Measurements from ENCODE around the gene SLC6A9. TPM values are rescaled to one million over a fixed set of nuclear protein-coding genes. Genes with fewer than 3 reads are reported as not detected.

SLC6A9 gene
- total RNA-seq, 2 donors from 2014 or later = 4.6 to 5.6 TPM

DNA sequence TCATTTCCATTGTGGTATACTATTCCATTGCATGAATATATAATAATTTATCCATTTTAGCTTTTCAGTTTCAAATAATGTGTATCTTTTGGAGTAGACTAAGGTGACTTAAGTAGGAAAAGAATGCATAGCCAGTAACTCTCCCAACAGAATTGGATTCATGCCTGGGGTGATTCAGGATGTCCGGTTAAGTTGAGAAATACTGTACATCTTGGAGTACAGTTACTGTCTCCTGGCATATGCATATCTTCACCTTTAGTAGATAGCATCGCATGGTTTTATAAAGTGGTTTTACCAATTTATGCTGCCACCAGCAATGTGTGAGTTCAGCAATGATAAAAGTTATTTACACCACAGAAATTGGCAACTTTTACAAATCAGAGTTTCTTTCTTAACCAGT is 18.6 kb upstream of the SLC6A9 start:
- WGBS = 40% methylated on average over 2 of the region's 2 CpGs
- Histone ChIP-seq H3K36me3 (no peaks in the 10 kb centered on the region), H3K4me3 (no peak overlapping the region), H3K4me1 (replicated peaks) (no peaks in the 10 kb centered on the region), H3K9me3 (no peaks in the 10 kb centered on the region), H3K27me3 (replicated peaks; ENCODE audit: insufficient read depth) (no peaks in the 10 kb centered on the region), H3K27ac (no peak overlapping the region)
- no peak for DNase-seq (ENCODE audit: low spot score)
- no peak for TF ChIP-seq POLR2A (IDR thresholded peaks at IDR 0.05)
- TF ChIP-seq POLR2AphosphoS5 (IDR thresholded peaks at IDR 0.05) = no peak
- TF ChIP-seq, protein P1, sequence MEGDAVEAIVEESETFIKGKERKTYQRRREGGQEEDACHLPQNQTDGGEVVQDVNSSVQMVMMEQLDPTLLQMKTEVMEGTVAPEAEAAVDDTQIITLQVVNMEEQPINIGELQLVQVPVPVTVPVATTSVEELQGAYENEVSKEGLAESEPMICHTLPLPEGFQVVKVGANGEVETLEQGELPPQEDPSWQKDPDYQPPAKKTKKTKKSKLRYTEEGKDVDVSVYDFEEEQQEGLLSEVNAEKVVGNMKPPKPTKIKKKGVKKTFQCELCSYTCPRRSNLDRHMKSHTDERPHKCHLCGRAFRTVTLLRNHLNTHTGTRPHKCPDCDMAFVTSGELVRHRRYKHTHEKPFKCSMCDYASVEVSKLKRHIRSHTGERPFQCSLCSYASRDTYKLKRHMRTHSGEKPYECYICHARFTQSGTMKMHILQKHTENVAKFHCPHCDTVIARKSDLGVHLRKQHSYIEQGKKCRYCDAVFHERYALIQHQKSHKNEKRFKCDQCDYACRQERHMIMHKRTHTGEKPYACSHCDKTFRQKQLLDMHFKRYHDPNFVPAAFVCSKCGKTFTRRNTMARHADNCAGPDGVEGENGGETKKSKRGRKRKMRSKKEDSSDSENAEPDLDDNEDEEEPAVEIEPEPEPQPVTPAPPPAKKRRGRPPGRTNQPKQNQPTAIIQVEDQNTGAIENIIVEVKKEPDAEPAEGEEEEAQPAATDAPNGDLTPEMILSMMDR (IDR thresholded peaks at IDR 0.05) = no peak
- intact Hi-C loops (cut with DNase I) = no loop called here

DNA sequence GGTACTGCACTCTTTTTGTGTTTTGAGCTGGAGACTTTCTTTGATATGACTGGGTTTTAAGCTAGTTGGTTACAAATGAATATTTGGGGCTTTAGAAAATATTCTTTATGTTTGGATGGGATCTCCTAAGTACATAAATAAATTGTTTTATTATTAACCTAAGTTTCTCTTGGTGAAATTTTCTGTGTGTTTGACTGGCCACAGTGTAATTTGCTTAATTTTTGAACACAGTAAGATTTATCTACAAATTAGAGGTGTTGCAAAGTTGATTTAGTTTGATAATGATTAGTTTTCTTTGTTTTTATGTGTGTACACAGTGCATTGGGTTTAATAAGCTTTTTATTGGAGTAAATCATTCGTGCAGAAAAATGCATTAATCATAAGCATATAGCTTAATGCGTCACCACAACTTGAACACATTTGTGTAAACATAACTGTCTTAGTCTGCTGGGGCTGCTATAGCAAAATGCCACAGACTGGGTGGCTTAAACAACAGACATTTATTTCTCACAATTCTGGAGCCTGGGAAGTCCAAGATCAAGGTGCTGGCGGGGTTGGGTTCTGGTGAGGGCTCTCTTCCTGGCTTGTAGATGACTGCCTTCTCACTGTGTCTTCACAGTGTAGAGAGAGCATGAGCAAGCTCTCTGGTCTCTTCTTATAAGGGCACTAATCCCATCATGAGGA is 17.4 kb upstream of the SLC6A9 start:
- Histone ChIP-seq H3K4me3 (no peak overlapping the region), H3K36me3 (no peaks in the 10 kb centered on the region), H3K27me3 (replicated peaks; ENCODE audit: insufficient read depth) (no peaks in the 10 kb centered on the region), H3K9me3 (no peaks in the 10 kb centered on the region), H3K4me1 (replicated peaks) (no peaks in the 10 kb centered on the region), H3K27ac (no peak overlapping the region)
- DNase-seq (ENCODE audit: low spot score) = no peak
- 67% methylated on average over 3 of the region's 3 CpGs for WGBS
- intact Hi-C loops (cut with DNase I) = no loop called here
- TF ChIP-seq POLR2A (IDR thresholded peaks at IDR 0.05) (no peak), POLR2AphosphoS5 (IDR thresholded peaks at IDR 0.05) (no peak)
- TF ChIP-seq, protein P1 (IDR thresholded peaks at IDR 0.05) = no peak

DNA sequence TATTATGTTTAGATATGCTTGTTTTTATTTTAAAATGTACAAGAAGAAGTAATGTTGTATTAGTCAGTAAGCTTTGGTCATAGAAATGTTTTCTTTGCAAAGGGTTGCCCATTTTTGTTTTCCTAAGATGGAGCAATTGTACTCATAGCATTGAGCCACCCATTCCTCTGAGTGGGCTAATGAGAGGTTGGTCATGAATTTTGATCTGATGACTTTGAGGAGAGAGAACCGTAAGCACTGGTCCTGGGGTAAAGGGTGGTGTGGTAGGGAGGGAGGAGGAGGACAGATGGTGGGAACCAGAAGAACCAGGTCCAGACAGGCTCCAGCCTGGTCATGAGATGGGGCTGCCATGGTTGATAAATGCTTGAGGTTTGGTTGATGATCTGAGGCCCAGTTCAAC is 15.9 kb upstream of the SLC6A9 start:
- no peaks in the 10 kb centered on the region for H3K36me3 ChIP-seq
- TF ChIP-seq POLR2A (IDR thresholded peaks at IDR 0.05) = no peak
- TF ChIP-seq, protein P1 (IDR thresholded peaks at IDR 0.05) = no peak
- H3K27ac ChIP-seq = no peak overlapping the region
- no peak for DNase-seq (ENCODE audit: low spot score)
- no peaks in the 10 kb centered on the region for H3K9me3 ChIP-seq
- intact Hi-C loops (cut with DNase I) = no loop called here
- no peaks in the 10 kb centered on the region for H3K27me3 ChIP-seq (replicated peaks; ENCODE audit: insufficient read depth)
- 89% methylated on average over 1 of the region's 1 CpG for WGBS
- no peaks in the 10 kb centered on the region for H3K4me1 ChIP-seq (replicated peaks)
- no peak overlapping the region for H3K4me3 ChIP-seq

DNA sequence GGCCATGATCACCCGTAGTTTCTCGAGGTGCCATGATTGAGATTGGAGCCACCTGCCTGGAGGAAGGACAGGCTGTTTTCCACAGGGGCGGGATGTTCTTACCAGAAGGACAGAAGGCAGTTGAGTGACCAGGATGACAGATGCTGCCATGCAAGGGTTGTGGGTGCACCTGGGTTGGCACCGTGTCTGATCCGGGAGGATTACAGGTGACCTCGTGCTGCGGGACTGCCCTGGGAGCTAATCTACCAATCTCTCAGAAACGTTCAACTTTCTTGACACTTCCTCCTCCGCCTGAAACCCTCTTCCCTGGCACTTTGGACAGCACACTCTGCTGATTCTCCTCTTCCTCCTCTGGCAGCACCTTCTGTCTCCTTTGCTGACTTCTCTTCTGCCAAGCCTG is 13.8 kb upstream of the SLC6A9 start:
- no peaks in the 10 kb centered on the region for H3K36me3 ChIP-seq
- TF ChIP-seq POLR2A (IDR thresholded peaks at IDR 0.05) = no peak
- TF ChIP-seq POLR2AphosphoS5 (IDR thresholded peaks at IDR 0.05) = no peak
- H3K27ac ChIP-seq = no peak overlapping the region
- no peaks in the 10 kb centered on the region for H3K9me3 ChIP-seq
- H3K4me3 ChIP-seq = no peak overlapping the region
- 74% methylated on average over 9 of the region's 9 CpGs for WGBS
- no peak for DNase-seq (ENCODE audit: low spot score)
- no peaks in the 10 kb centered on the region for H3K4me1 ChIP-seq (replicated peaks)
- H3K27me3 ChIP-seq (replicated peaks; ENCODE audit: insufficient read depth) = no peaks in the 10 kb centered on the region
- intact Hi-C loops (cut with DNase I) = no loop called here

DNA sequence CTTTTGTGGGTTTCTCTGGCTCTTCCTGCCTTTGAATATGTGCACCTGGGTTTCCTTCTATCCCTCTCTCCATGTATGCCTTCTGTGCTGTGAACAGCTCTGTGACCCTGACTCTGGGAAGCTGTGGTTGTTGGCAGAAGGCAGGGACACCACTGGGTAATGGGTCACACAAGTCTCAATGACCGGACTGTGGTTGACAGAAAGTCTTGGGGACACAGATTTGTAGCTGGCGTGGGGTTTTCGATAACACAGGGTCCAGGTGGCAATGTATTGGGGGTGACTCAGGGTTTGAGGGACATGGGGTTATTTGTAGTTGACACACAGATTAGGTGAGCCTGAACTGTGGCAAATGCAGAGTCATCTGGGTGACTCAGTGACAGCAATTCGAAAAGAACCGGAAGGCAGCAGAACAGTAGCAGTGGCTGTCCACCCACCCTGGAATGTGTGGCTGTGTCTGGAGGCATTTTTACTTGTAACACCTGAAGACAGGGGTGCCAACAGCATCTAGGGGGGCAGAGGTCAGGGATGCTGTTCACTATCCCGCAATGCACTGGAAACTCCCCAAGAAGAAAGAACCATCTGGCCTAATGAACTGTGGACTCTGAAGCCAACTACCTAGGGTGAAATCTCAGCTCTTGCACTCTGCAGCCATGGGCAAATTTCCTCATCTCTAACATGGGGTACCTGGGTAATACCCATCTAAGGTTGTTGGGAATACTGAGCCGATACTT is 13.0 kb upstream of the SLC6A9 start:
- intact Hi-C loops (cut with DNase I) = no loop called here
- no peaks in the 10 kb centered on the region for H3K27me3 ChIP-seq (replicated peaks; ENCODE audit: insufficient read depth)

More for the DNA sequence above, 13.0 kb upstream of the SLC6A9 start:
- no peak for TF ChIP-seq POLR2A (IDR thresholded peaks at IDR 0.05)
- TF ChIP-seq POLR2AphosphoS5 (IDR thresholded peaks at IDR 0.05) = no peak
- TF ChIP-seq, protein P1 (IDR thresholded peaks at IDR 0.05) = no peak
- no peaks in the 10 kb centered on the region for H3K9me3 ChIP-seq
- no peaks in the 10 kb centered on the region for H3K36me3 ChIP-seq
- H3K4me3 ChIP-seq = no peak overlapping the region
- no peaks in the 10 kb centered on the region for H3K4me1 ChIP-seq (replicated peaks)
- DNase-seq (ENCODE audit: low spot score) = no peak
- H3K27ac ChIP-seq = no peak overlapping the region
- 94% methylated on average over 7 of the region's 7 CpGs for WGBS

Measured in prostate gland (tissue), 2 donors.